GM12892 (cell line): ENCODE measurements around the gene CLIP1.

Source experiments
- POLR2A ChIP-seq: IDR thresholded peaks from 2 replicates; pipeline ENCODE4 v1.6.1; 2011; ENCODE audit warnings: low read depth, low read length, control low read depth
- POLR2AphosphoS5 ChIP-seq: IDR thresholded peaks from 2 replicates; pipeline ENCODE4 v1.6.1; 2011; ENCODE audit warnings: low read depth, low read length, control low read depth
- TAF1 ChIP-seq: IDR thresholded peaks from 2 replicates; pipeline ENCODE4 v1.6.1; 2011; ENCODE audit warnings: low read depth, mild to moderate bottlenecking, control low read depth, low read length, borderline replicate concordance

DNA sequence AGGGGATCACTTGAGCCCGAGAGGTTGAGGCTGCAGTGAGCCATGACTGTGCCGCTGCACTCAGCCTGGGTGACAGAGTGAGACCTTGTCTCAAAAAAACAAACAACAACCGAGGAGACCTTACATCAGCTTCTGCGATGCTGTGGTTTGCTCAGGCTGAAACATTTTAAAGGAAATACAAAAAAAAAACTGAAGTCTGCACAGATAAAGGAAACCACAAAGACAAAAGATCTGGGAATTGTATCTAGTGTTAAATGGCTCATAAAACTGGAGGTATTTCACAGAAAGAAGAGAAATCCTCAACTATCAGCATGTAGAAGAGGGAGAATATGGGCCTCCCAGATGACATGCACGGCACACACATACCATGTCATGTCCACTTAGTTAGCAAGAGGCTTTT, 95.9 kb downstream of the CLIP1 start:
- TF ChIP-seq POLR2A, result no peak
- no peak for TF ChIP-seq POLR2AphosphoS5
- no peak for TF ChIP-seq TAF1
